Colonic mucosa (tissue), 4 donors: ENCODE measurements around the gene SGPL1. TPM values are rescaled to one million over a fixed set of nuclear protein-coding genes. Genes with fewer than 3 reads are reported as not detected.

Experiments used
- DNase-seq: peaks from one replicate; pipeline ENCODE4 v3.0.0-alpha.2; 2020
- H3K27ac ChIP-seq: fragments of 200-600 bp; one replicate; pipeline ENCODE4 v1.8.0; 2021
- H3K27me3 ChIP-seq: fragments of 200-600 bp; one replicate; pipeline ENCODE4 v1.8.0; 2021
- H3K36me3 ChIP-seq: fragments of 200-600 bp; one replicate; pipeline ENCODE4 v1.8.0; 2021
- H3K4me1 ChIP-seq: fragments of 200-600 bp; one replicate; pipeline ENCODE4 v1.8.0; 2021; ENCODE audit warnings: mild to moderate bottlenecking
- H3K4me3 ChIP-seq: fragments of 200-600 bp; one replicate; pipeline ENCODE4 v1.8.0; 2021
- H3K9ac ChIP-seq, 2 donors: one replicate each; pipeline ENCODE4 v1.7.0; 2013; ENCODE audit warnings: control low read depth in 2 of 2, low read depth in 2 of 2, low read length in 2 of 2
- H3K9me3 ChIP-seq: fragments of 200-600 bp; one replicate; pipeline ENCODE4 v1.8.0; 2021
- CTCF ChIP-seq: fragments of 200-600 bp; IDR thresholded peaks from one replicate; pipeline ENCODE4 v1.8.0; 2022; ENCODE audit warnings: antibody characterized with exemption, mild to moderate bottlenecking
- intact Hi-C: fragments of 100-400 bp; cut with DNase I; formaldehyde crosslinking; loops from one replicate; pipeline ENCODE4 v1.14.1; 2022
- total RNA-seq, 2 donors: library from RNA; stranded (reverse); fragmentation: NEBNext Ultra II Directional in 1 of 2; extraction: Animal tissue kit (Norgen Biotek cat#: 25700) in 1 of 2; gene quantifications; one replicate each; pipeline ENCODE4 v1.2.1, GENCODE V29; 2021
- donor health status: healthy.
- donor health status: DM: no; HTN: no; CAD: no.
- donor health status: DM: no; HTN: no; CAD: no.

Gene SGPL1
- total RNA-seq, 2 donors from 2014 or later: 59.8 to 67.6 TPM

GRCh38 chr10:70886921-70887665 is 71.3 kb downstream of the SGPL1 start:
- H3K27ac ChIP-seq: peak overlapping the region; percentile 87
- intact Hi-C loops: no loop called here
- peaks cover 8% of the 10 kb centered on the region for H3K4me1 ChIP-seq
- TF ChIP-seq CTCF: no peak
- H3K27me3 ChIP-seq: no peaks in the 10 kb centered on the region
- H3K4me3 ChIP-seq: peak overlapping the region; percentile 77
- DNase-seq: no peak
- H3K9ac ChIP-seq: peak overlapping the region; percentile 82 to 87
- peaks cover 7% of the 10 kb centered on the region for H3K36me3 ChIP-seq
- no peaks in the 10 kb centered on the region for H3K9me3 ChIP-seq

DNA sequence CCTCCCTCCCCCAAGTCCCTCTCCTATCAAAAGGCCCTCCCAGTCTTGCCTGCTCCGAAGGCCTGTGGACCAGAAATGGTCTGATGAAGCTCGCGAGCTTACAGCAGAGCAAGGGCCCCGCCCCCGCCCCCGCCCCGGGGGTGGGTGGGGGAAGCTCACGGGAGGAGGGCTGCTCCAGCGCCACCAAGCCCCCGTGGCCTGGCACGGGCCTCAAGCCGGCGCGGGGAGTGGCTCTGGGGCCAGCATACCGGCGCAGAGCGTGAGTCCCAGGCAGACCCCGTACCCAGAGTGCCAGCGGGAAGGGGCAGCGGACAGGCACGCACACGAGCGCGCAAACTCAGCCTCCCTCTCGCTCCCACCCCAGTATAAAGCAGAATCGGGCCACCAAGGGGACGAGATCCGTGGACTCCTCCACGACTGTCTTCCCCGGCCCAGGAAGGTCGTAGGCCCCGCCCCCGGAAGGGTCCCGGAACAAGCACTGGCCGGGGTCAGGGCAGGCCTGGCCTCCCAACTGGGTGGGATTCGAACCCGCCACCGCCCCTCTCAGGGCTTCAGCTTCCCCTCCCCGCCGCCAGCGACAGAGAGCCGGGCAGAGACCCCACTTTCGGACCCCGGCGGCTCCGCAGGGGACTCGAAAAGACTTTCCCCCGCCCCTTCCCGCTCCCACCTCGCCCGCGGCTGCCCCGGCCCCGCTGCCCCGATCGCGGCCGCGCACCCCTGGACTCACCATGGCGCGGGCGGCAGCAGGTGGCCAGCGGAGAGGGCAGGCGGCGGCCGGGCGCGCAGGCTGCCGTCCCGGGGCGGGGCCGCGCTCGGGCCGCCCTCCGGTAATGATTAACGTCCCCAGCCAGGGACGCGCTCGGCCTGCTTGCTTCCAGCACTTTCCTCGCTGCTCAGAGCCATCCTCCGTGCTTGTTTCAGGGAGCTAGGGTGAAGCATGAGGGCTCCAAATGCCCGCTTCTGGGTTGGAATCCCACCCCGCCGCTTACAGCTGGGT is 72.4 kb downstream of the SGPL1 start, which contains the start of gene PCBD1:
Gene PCBD1, minus strand, starts transcription at position 762 of the 997 bp plus-strand sequence. Its CDS starts 32 bp downstream, at position 730.
- no peaks in the 10 kb centered on the region for H3K9me3 ChIP-seq
- intact Hi-C loops: no loop called here
- peak within 1 kb of the TSS; percentile 82 to 87 for H3K9ac ChIP-seq
- H3K4me3 ChIP-seq: peak within 1 kb of the TSS; percentile 77
- TF ChIP-seq CTCF: no peak
- peaks cover 7% of the 10 kb centered on the region for H3K36me3 ChIP-seq
- H3K27ac ChIP-seq: peak within 1 kb of the TSS; percentile 87
- peaks cover 8% of the 10 kb centered on the region for H3K4me1 ChIP-seq
- DNase-seq: peak; percentile 90
- no peaks in the 10 kb centered on the region for H3K27me3 ChIP-seq

GRCh38 chr10:70889291-70889690 is 73.5 kb downstream of the SGPL1 start:
- no peak for TF ChIP-seq CTCF
- H3K27ac ChIP-seq: no peak overlapping the region
- H3K4me1 ChIP-seq: peaks cover 8% of the 10 kb centered on the region
- no peaks in the 10 kb centered on the region for H3K9me3 ChIP-seq
- DNase-seq: no peak
- H3K27me3 ChIP-seq: no peaks in the 10 kb centered on the region
- intact Hi-C loops: no loop called here
- no peak overlapping the region for H3K9ac ChIP-seq
- H3K4me3 ChIP-seq: no peak overlapping the region
- peaks cover 7% of the 10 kb centered on the region for H3K36me3 ChIP-seq

DNA sequence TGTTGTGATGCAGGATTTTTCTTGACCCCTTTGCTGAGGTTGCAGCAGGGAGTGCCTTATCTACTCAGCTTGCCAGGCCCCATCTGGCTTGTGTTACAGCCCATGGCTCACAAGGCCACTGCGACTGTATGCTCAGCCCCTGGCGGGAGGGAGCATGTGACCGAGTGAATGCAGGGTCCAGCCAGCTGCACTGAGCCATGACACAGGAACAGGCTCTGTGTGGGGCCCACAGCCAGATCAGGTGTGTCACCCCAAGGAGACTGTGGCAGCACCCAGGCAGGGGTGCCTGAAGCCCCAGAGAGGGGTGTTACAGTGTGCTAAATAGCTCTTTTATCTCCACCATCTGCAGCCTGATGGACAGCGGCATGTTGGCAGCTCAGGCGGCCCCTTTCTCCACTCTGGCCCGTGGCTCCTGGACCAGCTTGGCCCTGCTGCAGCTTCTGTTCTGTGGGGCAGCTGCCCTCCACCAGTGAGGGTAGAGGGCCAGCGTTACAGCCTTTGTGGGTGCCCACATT is 75.2 kb downstream of the SGPL1 start:
- Histone ChIP-seq H3K36me3 (no peaks in the 10 kb centered on the region), H3K9me3 (no peaks in the 10 kb centered on the region), H3K4me1 (peaks cover 8% of the 10 kb centered on the region), H3K4me3 (no peak overlapping the region), H3K27me3 (no peaks in the 10 kb centered on the region), H3K27ac (no peak overlapping the region), H3K9ac (no peak overlapping the region)
- intact Hi-C loops: no loop called here
- peak; percentile 34 for DNase-seq
- no peak for TF ChIP-seq CTCF

DNA sequence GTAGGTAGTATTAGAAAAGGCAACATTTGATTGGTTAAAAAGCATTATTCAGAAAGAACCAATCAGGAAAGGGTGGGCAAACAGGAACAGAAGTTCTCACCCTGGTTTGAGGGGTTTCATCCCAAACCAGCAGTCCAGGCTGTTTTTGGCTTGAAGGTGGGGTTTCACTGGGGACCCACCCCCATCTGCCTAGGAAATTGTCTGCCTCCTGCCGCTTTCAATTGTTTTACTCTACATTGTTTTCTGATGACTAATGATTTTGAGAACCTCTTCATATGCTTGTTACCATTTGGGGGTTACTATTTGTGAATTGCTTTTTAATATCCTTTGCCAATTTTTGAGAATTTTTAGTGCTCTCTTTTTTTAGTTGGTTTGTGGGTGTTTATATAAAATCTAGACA is 75.9 kb downstream of the SGPL1 start:
- Histone ChIP-seq H3K9ac (no peak overlapping the region), H3K27ac (no peak overlapping the region), H3K9me3 (no peaks in the 10 kb centered on the region), H3K27me3 (no peaks in the 10 kb centered on the region), H3K4me1 (peaks cover 8% of the 10 kb centered on the region), H3K4me3 (no peak overlapping the region), H3K36me3 (no peaks in the 10 kb centered on the region)
- TF ChIP-seq CTCF: no peak
- intact Hi-C loops: no loop called here
- DNase-seq: no peak
